Epithelial cell of proximal tubule (primary cell): Measurements from ENCODE around the gene FAM89B. TPM values are rescaled to one million over a fixed set of nuclear protein-coding genes. Genes with fewer than 3 reads are reported as not detected.

ENCODE experiments used
- DNase-seq: peaks from one replicate; pipeline ENCODE4 v3.0.0-alpha.2; 2011; ENCODE audit warnings: low read depth
- H3K4me3 ChIP-seq: 2 replicates; pipeline ENCODE4 v1.5.1; 2011; ENCODE audit warnings: low read depth, mild to moderate bottlenecking, low read length
- total RNA-seq: library from RNA; depleted of rRNA; stranded (reverse); fragments of >200 nt; gene quantifications from 2 replicates; pipeline ENCODE4 v1.2.3, GENCODE V29; 2015
- TF ChIP-seq, protein P1 (sequence below): conservative IDR thresholded peaks from 2 replicates; pipeline ENCODE4 v1.5.1; 2012; ENCODE audit warnings: low read depth, mild to moderate bottlenecking, low read length

The FAM89B gene
- total RNA-seq, 1 donor from 2014 or later: 67.1 TPM

DNA sequence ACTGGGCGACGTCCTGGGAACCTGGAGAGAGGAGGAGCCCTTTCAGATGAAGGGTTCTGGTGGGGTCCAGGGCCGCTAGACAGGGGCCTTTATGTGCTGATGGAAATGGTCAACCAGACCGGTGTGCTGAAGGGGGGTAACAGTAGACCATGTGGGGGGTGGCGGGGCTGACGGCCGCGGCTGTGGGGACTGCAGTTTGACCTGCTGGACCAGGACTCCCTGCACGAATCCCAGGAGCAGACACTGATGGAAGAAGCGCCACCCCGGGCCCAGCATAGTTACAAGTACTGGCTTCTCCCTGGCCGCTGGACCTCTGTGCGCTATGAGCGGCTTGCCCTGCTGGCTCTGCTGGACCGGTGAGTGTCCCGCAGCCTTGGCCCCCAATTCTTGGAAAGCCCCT, 49.7 kb downstream of the FAM89B start:
- no peak for DNase-seq
- no peak overlapping the region for H3K4me3 ChIP-seq
- TF ChIP-seq, protein P1, sequence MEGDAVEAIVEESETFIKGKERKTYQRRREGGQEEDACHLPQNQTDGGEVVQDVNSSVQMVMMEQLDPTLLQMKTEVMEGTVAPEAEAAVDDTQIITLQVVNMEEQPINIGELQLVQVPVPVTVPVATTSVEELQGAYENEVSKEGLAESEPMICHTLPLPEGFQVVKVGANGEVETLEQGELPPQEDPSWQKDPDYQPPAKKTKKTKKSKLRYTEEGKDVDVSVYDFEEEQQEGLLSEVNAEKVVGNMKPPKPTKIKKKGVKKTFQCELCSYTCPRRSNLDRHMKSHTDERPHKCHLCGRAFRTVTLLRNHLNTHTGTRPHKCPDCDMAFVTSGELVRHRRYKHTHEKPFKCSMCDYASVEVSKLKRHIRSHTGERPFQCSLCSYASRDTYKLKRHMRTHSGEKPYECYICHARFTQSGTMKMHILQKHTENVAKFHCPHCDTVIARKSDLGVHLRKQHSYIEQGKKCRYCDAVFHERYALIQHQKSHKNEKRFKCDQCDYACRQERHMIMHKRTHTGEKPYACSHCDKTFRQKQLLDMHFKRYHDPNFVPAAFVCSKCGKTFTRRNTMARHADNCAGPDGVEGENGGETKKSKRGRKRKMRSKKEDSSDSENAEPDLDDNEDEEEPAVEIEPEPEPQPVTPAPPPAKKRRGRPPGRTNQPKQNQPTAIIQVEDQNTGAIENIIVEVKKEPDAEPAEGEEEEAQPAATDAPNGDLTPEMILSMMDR: no peak

DNA sequence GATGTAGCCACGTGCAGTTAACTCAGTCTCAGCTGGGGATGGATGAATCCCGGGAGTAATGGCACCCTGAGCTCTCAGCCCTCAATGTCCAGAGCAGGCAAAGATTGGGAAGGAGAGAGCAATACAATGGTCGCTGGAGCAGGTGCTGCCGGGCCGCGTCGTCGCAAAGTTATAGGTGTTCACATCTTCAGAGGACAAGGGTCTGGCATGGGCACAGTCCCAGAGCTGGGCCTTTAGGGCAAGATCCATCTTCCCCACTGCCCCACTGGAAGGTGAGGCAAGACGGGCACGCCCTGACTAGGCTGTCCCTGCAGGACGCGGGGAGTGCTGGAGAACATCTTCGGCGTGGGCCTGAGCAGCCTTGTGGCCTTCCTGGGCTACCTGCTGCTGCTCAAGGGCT, 50.8 kb downstream of the FAM89B start:
- no peak overlapping the region for H3K4me3 ChIP-seq
- TF ChIP-seq, protein P1: no peak
- DNase-seq: no peak

Other genes with a start within 250 kb of the FAM89B start
- gene DPF2, start 238.7 kb upstream of the FAM89B start, total RNA-seq: 34.9 and 44.1 TPM in 2 replicates
- 0.75 and 1.2 TPM in 2 replicates for gene TIGD3, start 217.8 kb upstream of the FAM89B start, total RNA-seq
- 0.29 and 1.2 TPM in 2 replicates for gene SLC25A45, start 189.9 kb upstream of the FAM89B start, total RNA-seq
- 43.5 and 49.5 TPM in 2 replicates for gene FRMD8, start 185.9 kb upstream of the FAM89B start, total RNA-seq
- gene NEAT1, start 149.7 kb upstream of the FAM89B start, total RNA-seq: 6.4 and 27.0 TPM in 2 replicates
- 343 and 1,362 TPM in 2 replicates for gene MALAT1, start 73.5 kb upstream of the FAM89B start, total RNA-seq
- 81.2 and 101 TPM in 2 replicates for gene SCYL1, start 47.5 kb upstream of the FAM89B start, total RNA-seq
- gene LTBP3, start 14.2 kb upstream of the FAM89B start, total RNA-seq: 34.9 and 102 TPM in 2 replicates
- 72.0 and 141 TPM in 2 replicates for gene ZNRD2, start 2.1 kb upstream of the FAM89B start, total RNA-seq
- gene EHBP1L1, start 3.5 kb downstream of the FAM89B start, total RNA-seq: 26.1 and 26.3 TPM in 2 replicates
- gene KCNK7, start 23.3 kb downstream of the FAM89B start, total RNA-seq: 0.17 TPM in 1 of 2 replicates, not detected in the other
- gene MAP3K11, start 41.7 kb downstream of the FAM89B start, total RNA-seq: 55.0 and 55.3 TPM in 2 replicates
- gene PCNX3, start 43.2 kb downstream of the FAM89B start, total RNA-seq: 35.9 and 41.6 TPM in 2 replicates
- 45.5 and 66.5 TPM in 2 replicates for gene SIPA1, start 65.6 kb downstream of the FAM89B start, total RNA-seq
- gene RELA, start 90.4 kb downstream of the FAM89B start, total RNA-seq: 63.6 and 73.0 TPM in 2 replicates
- gene KAT5, start 139.7 kb downstream of the FAM89B start, total RNA-seq: 47.2 and 72.2 TPM in 2 replicates
- gene RNASEH2C, start 148.3 kb downstream of the FAM89B start, total RNA-seq: 76.7 and 81.1 TPM in 2 replicates
- 14.0 and 17.9 TPM in 2 replicates for gene AP5B1, start 208.4 kb downstream of the FAM89B start, total RNA-seq
- gene OVOL1, start 214.5 kb downstream of the FAM89B start, total RNA-seq: 4.8 and 12.5 TPM in 2 replicates